GM12878 (cell line): ENCODE results near the gene RACGAP1. TPM values are rescaled to one million over a fixed set of nuclear protein-coding genes. Genes with fewer than 3 reads are reported as not detected.

ENCODE experiments used
- ATAC-seq: fragments of 200-7000 bp; cut with Tn5 transposase; 3 replicates; pipeline ENCODE4 v1.9.1; 2020; ENCODE audit warnings: mild to moderate bottlenecking, moderate library complexity
- Bru-seq: library from RNA; stranded (reverse); fragments of 400-500 nt; gene quantifications from one replicate; lab custom pipeline; 2021; lab: Mats Ljungman, UMichigan
- BruChase-seq, 2 experiments: library from RNA; stranded (reverse); fragments of 400-500 nt; gene quantifications; one replicate each; lab custom pipeline; 2021; lab: Mats Ljungman, UMichigan
- BruUV-seq: library from RNA; stranded (reverse); fragments of 400-500 nt; replicated peaks from 2 replicates; lab custom pipeline; 2021; lab: Mats Ljungman, UMichigan
- CTCF ChIA-PET: fragments of 300-600 bp; sonication (Branson Sonifier 250); formaldehyde crosslinking; extraction: SDS; loops from one replicate; lab custom pipeline; 2021; ENCODE audit warnings: inconsistent platforms; lab: Yijun Ruan, JAX
- POLR2A ChIA-PET: fragments of 350-600 bp; formaldehyde crosslinking; extraction: SDS; loops from one replicate; lab custom pipeline; 2021; ENCODE audit warnings: inconsistent platforms; lab: Charles Lee
- RAD21 ChIA-PET: fragments of 300-600 bp; sonication (Branson Sonifier 250); formaldehyde crosslinking; loops from one replicate; lab custom pipeline; 2023; ENCODE audit warnings: antibody characterized with exemption; ENCODE audit not compliant: unreplicated experiment; lab: Charles Lee
- SMC1A ChIA-PET: fragments of 300-600 bp; sonication (Branson Sonifier 250); formaldehyde crosslinking; loops from one replicate; lab custom pipeline; 2023; ENCODE audit not compliant: unreplicated experiment, uncharacterized antibody; lab: Charles Lee
- DNase-seq: peaks from one replicate; pipeline ENCODE4 v3.0.0-alpha.2; 2011; ENCODE audit warnings: low read depth, low spot score
- FAIRE-seq: peaks from 3 replicates; lab custom pipeline; 2011; peaks lifted over from hg19 to GRCh38; lab: Jason Lieb, UNC
- H2AFZ ChIP-seq: 2 replicates; pipeline ENCODE4 v1.6.0; 2011; ENCODE audit warnings: low read depth, low read length, control low read depth; ENCODE audit not compliant: control insufficient read depth
- H3K27ac ChIP-seq: 2 replicates; pipeline ENCODE4 v1.5.1; 2011; ENCODE audit warnings: control low read depth; ENCODE audit not compliant: control insufficient read depth, insufficient read depth
- H3K27me3 ChIP-seq, 2 experiments: replicated peaks in 1 of 2; 2 replicates each; pipeline versions ENCODE4 v1.6.0 to v1.6.1; 2011; ENCODE audit warnings: low read length in 1 of 2; ENCODE audit not compliant: control insufficient read depth in 2 of 2, insufficient read depth in 2 of 2
- H3K36me3 ChIP-seq, 2 experiments: 2 replicates each; pipeline ENCODE4 v1.5.1; 2011; ENCODE audit warnings: low read length in 1 of 2; ENCODE audit not compliant: control insufficient read depth in 2 of 2, insufficient read depth in 2 of 2
- H3K4me1 ChIP-seq: 2 replicates; pipeline ENCODE4 v1.6.1; 2011; ENCODE audit warnings: mild to moderate bottlenecking, low read length, moderate library complexity, mixed read lengths; ENCODE audit not compliant: control insufficient read depth, insufficient read depth
- H3K4me2 ChIP-seq: 2 replicates; pipeline ENCODE4 v1.6.0; 2011; ENCODE audit warnings: control low read depth; ENCODE audit not compliant: control insufficient read depth, insufficient read depth
- H3K4me3 ChIP-seq: fragments of 200-600 bp; sonication (generic); 2 replicates; pipeline ENCODE4 v1.5.1; 2016
- H3K79me2 ChIP-seq: 2 replicates; pipeline ENCODE4 v1.6.0; 2011; ENCODE audit warnings: low read length; ENCODE audit not compliant: control insufficient read depth, insufficient read depth
- H3K9ac ChIP-seq: 2 replicates; pipeline ENCODE4 v1.8.0; 2011; ENCODE audit warnings: low read length, control low read depth, mixed read lengths; ENCODE audit not compliant: control insufficient read depth, insufficient read depth
- H3K9me3 ChIP-seq: replicated peaks from 3 replicates; pipeline ENCODE4 v1.5.1; 2011; ENCODE audit warnings: mild to moderate bottlenecking, low read length; ENCODE audit not compliant: control insufficient read depth, insufficient read depth
- H4K20me1 ChIP-seq: 2 replicates; pipeline ENCODE4 v1.6.0; 2011; ENCODE audit not compliant: control insufficient read depth, insufficient read depth
- ESRRA ChIP-seq: IDR thresholded peaks from 2 replicates; pipeline ENCODE4 v1.6.1; 2012; ENCODE audit warnings: mild to moderate bottlenecking, low read length, improper control_type of control experiment
- KLF5 ChIP-seq: fragments of 450-650 bp; IDR thresholded peaks from 2 replicates; pipeline ENCODE4 v1.6.1; 2014; ENCODE audit warnings: mild to moderate bottlenecking; ENCODE audit not compliant: partially characterized antibody
- MTA3 ChIP-seq: IDR thresholded peaks from 2 replicates; pipeline ENCODE4 v1.6.1; 2012; ENCODE audit warnings: low read length, inconsistent platforms, borderline replicate concordance
- MYB ChIP-seq: fragments of 150-350 bp; IDR thresholded peaks from 2 replicates; pipeline ENCODE4 v1.6.1; 2014; ENCODE audit warnings: mild to moderate bottlenecking, low read depth, low read length, borderline replicate concordance
- POU2F2 ChIP-seq: IDR thresholded peaks from 3 replicates; pipeline ENCODE4 v1.6.1; 2011; ENCODE audit warnings: low read depth, mild to moderate bottlenecking, low read length, borderline replicate concordance
- RFX5 ChIP-seq: IDR thresholded peaks from 2 replicates; pipeline ENCODE4 v1.6.1; 2011; ENCODE audit warnings: low read depth, low read length, improper control_type of control experiment
- SP1 ChIP-seq: IDR thresholded peaks from one replicate; pipeline ENCODE4 v1.6.1; 2011; ENCODE audit warnings: low read depth, low read length
- WRNIP1 ChIP-seq: IDR thresholded peaks from 2 replicates; pipeline ENCODE4 v1.6.1; 2011; ENCODE audit warnings: low read depth, low read length, improper control_type of control experiment, borderline replicate concordance
- YY1 ChIP-seq: IDR thresholded peaks from 2 replicates; pipeline ENCODE4 v1.6.1; 2011; ENCODE audit warnings: low read depth, mild to moderate bottlenecking, low read length
- ZBED1 ChIP-seq: IDR thresholded peaks from 2 replicates; pipeline ENCODE4 v1.6.1; 2016; ENCODE audit warnings: borderline replicate concordance
- WGBS: methylation state at CpG from one replicate; pipeline ENCODE4 v1.1.6; 2016; ENCODE audit warnings: low lambda C conversion rate; ENCODE audit not compliant: insufficient replicate concordance, insufficient coverage; ENCODE audit errors: missing lambda C conversion rate; 5-methylcytosine and 5-hydroxymethylcytosine counted together
- in situ Hi-C: fragments of 300-500 bp; cut with MboI; formaldehyde crosslinking; loops from 9 replicates; pipeline ENCODE4 v1.14.3; 2018; ENCODE audit warnings: mixed read lengths
- intact Hi-C: fragments of 100-400 bp; cut with micrococcal nuclease; formaldehyde crosslinking; loops from one replicate; pipeline ENCODE4 v1.14.2; 2022; ENCODE audit not compliant: unreplicated experiment
- long read RNA-seq, 2 experiments: library from polyadenylated mRNA; unstranded; transcript quantifications; one replicate each; pipeline ENCODE4 v2.0.0, GENCODE V29; 2019 to 2020
- polyA minus RNA-seq, 3 experiments: library from RNA; depleted of rRNA, polyadenylated mRNA; stranded (reverse); fragments of >200 nt; gene quantifications; 2 replicates each; pipeline ENCODE4 v1.2.3, GENCODE V29; 2011
- polyA plus RNA-seq, 11 experiments: library from polyadenylated mRNA; depleted of rRNA in 4 of 11; unstranded in 6 of 11; stranded (reverse) in 5 of 11; fragments of >200 nt; fragmentation: Nextera tagmentation in 4 of 11; fragmentation: Illumina TruSeq in 1 of 11; extraction: Ambion mirVana in 4 of 11; extraction: Trizol in 1 of 11; gene quantifications; 1 replicate in 1 of 11; 2 replicates in 10 of 11; pipeline versions ENCODE4 v1.2.1 to v1.2.3, GENCODE V29; 2011 to 2016; ENCODE audit warnings: inconsistent platforms in 2 of 11, missing spikeins in 2 of 11, low read depth in 1 of 11
- total RNA-seq, 4 experiments: library from RNA; depleted of rRNA in 3 of 4; stranded (reverse); fragments of >200 nt in 3 of 4; fragmentation: Illumina TruSeq in 1 of 4; extraction: Trizol in 1 of 4; gene quantifications; 2 replicates each; pipeline versions ENCODE4 v1.2.1 to v1.2.3, GENCODE V29; 2013 to 2021
- TF ChIP-seq, protein P1 (sequence below): fragments of 450-650 bp; formaldehyde crosslinking; IDR thresholded peaks from 2 replicates; pipeline ENCODE4 v1.4.0; 2022; ENCODE audit warnings: mild to moderate bottlenecking, moderate library complexity
- TF ChIP-seq, protein P2 (sequence below), 3 experiments: IDR thresholded peaks in 2 of 3; conservative IDR thresholded peaks in 1 of 3; 2 replicates each; pipeline ENCODE4 v1.5.1; 2011; ENCODE audit warnings: low read depth in 3 of 3, low read length in 3 of 3, mild to moderate bottlenecking in 3 of 3, control low read depth in 2 of 3, moderate library complexity in 2 of 3, inconsistent platforms in 1 of 3, mixed read lengths in 1 of 3; ENCODE audit not compliant: control insufficient read depth in 2 of 3, insufficient read depth in 1 of 3; ENCODE audit errors: extremely low read depth in 1 of 3

RACGAP1 gene
- total RNA-seq (2013; cell fraction: nucleolus; rRNA removed): 34.4 and 36.1 TPM in 2 replicates
- total RNA-seq (2014; rRNA removed) (68.3 and 76.5 TPM in 2 replicates), total RNA-seq (2014; rRNA removed; fragmentation: Illumina TruSeq; extraction: Trizol) (74.2 and 75.9 TPM in 2 replicates), total RNA-seq (2021) (87.9 and 95.5 TPM in 2 replicates), polyA plus RNA-seq (2011; rRNA removed) (86.0 and 113 TPM in 2 replicates), polyA plus RNA-seq (2014; fragmentation: Illumina TruSeq; extraction: Trizol) (82.0 and 93.1 TPM in 2 replicates), polyA plus RNA-seq (2014; fragmentation: Nextera tagmentation; extraction: Ambion mirVana) (10 to 100 TPM; 32.4 to 40.7 TPM), polyA plus RNA-seq (2014; rRNA removed) (47.3 and 59.2 TPM in 2 replicates), polyA plus RNA-seq (2016; fragmentation: Nextera tagmentation; extraction: Ambion mirVana) (10 to 100 TPM; 78.2 TPM), polyA minus RNA-seq (2011; rRNA and poly(A)+ RNA removed) (116 and 120 TPM in 2 replicates), Bru-seq, nascent RNA (percentile 74 among the genes with signal in this experiment), BruChase-seq, experiment 1, labeled RNA remaining after a 6-hour chase (percentile 85 among the genes with signal in this experiment), BruChase-seq, experiment 2, labeled RNA remaining after a 2-hour chase (percentile 85 among the genes with signal in this experiment)
- polyA plus RNA-seq (2011; ENCODE audit: low read depth): 35.7 TPM
- polyA plus RNA-seq (2011; cell fraction: cytosol; rRNA removed): 63.5 and 77.2 TPM in 2 replicates
- 56.9 and 65.6 TPM in 2 replicates for polyA plus RNA-seq (2011; cell fraction: nucleus; rRNA removed)
- 39.2 and 48.7 TPM in 2 replicates for polyA plus RNA-seq (2012)
- 34.5 and 45.3 TPM in 2 replicates for polyA minus RNA-seq (2011; cell fraction: cytosol; rRNA and poly(A)+ RNA removed)
- polyA minus RNA-seq (2011; cell fraction: nucleus; rRNA and poly(A)+ RNA removed): 26.7 and 32.1 TPM in 2 replicates
- long read RNA-seq, experiment 1, partial matches to known transcripts: 2 of 9 reads
- long read RNA-seq, experiment 1, other reads (novel, unspliced or antisense): 3 of 9 reads
- long read RNA-seq, experiment 2, transcript RACGAP1-201 (17 exons, 3,073 nt): major isoform, 66 of 146 reads
- long read RNA-seq, experiment 2, transcript RACGAP1-203 (17 exons, 3,080 nt): minor isoform, 12 of 146 reads
- long read RNA-seq, experiment 2, partial matches to known transcripts: 11 of 146 reads
- long read RNA-seq, experiment 2, other reads (novel, unspliced or antisense): 56 of 146 reads

- ChIA-PET RAD21 (interaction anchor here (0.7 to 1.5 kb wide), 4 partner anchors 30 to 86 kb away, joined by 3 to 8 read pairs (median 3); partner anchors contain the start of gene SMARCD1), POLR2A (interaction anchor here (0.6 to 1.9 kb wide), 5 partner anchors 12 to 142 kb away, joined by 4 to 10 read pairs (median 5); partner anchors contain the start of genes CERS5 and COX14), CTCF (interaction anchor here (0.6 to 15.2 kb wide), 16 partner anchors 9 to 678 kb away, joined by 3 to 114 read pairs (median 4); partner anchors contain the start of genes COX14 and SMARCD1), SMC1A (interaction anchor here (0.5 to 1.6 kb wide), 13 partner anchors 9 to 445 kb away, joined by 3 to 7 read pairs (median 3); partner anchors contain the start of gene COX14)
- Histone ChIP-seq H3K27ac (peak within 1 kb of the TSS; percentile 71), H3K4me2 (peak within 1 kb of the TSS; percentile 95), H2AFZ (peak within 1 kb of the TSS; percentile 99), H3K79me2 (peaks cover 47% of the 10 kb centered on the region), H3K27me3 (no peaks in the 10 kb centered on the region), H3K36me3 (no peaks in the 10 kb centered on the region; a peak in 1 of 4 replicates), H4K20me1 (no peaks in the 10 kb centered on the region), H3K9ac (peak within 1 kb of the TSS; percentile 91), H3K9me3 (no peaks in the 10 kb centered on the region), H3K4me1 (0 out of 2 replicates have a peak, but pooled peaks cover 3% of the 10 kb centered on the region), H3K4me3 (peak within 1 kb of the TSS; percentile 96)
- DNase-seq: peak; percentile 98
- FAIRE-seq: peak; percentile 90
- intact Hi-C loops (no loop called here), in situ Hi-C loops (no loop called here)
- peak; percentile 98 for ATAC-seq
- BruUV-seq: no TSS peak
- WGBS: 6% methylated on average over 40 of the region's 47 CpGs
- TF ChIP-seq YY1: peak; percentile 100
- TF ChIP-seq WRNIP1: 0 out of 2 replicates have a peak, but pooled peaks have one; percentile 65
- TF ChIP-seq, protein P1, sequence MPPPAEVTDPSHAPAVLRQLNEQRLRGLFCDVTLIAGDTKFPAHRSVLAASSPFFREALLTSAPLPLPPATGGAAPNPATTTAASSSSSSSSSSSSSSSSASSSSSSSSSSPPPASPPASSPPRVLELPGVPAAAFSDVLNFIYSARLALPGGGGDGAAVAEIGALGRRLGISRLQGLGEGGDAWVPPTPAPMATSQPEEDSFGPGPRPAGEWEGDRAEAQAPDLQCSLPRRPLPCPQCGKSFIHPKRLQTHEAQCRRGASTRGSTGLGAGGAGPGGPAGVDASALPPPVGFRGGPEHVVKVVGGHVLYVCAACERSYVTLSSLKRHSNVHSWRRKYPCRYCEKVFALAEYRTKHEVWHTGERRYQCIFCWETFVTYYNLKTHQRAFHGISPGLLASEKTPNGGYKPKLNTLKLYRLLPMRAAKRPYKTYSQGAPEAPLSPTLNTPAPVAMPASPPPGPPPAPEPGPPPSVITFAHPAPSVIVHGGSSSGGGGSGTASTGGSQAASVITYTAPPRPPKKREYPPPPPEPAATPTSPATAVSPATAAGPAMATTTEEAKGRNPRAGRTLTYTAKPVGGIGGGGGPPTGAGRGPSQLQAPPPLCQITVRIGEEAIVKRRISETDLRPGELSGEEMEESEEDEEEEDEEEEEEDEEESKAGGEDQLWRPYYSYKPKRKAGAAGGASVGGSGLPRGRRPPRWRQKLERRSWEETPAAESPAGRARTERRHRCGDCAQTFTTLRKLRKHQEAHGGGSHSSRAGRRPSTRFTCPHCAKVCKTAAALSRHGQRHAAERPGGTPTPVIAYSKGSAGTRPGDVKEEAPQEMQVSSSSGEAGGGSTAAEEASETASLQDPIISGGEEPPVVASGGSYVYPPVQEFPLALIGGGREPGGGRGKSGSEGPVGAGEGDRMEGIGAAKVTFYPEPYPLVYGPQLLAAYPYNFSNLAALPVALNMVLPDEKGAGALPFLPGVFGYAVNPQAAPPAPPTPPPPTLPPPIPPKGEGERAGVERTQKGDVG (CRISPR knock-in tag): no peak
- peak; percentile 88 for TF ChIP-seq MYB
- peak; percentile 55; the same call in 1 of the 3 replicates for TF ChIP-seq POU2F2
- TF ChIP-seq ZBED1: no peak
- TF ChIP-seq MTA3: no peak
- TF ChIP-seq, protein P2, sequence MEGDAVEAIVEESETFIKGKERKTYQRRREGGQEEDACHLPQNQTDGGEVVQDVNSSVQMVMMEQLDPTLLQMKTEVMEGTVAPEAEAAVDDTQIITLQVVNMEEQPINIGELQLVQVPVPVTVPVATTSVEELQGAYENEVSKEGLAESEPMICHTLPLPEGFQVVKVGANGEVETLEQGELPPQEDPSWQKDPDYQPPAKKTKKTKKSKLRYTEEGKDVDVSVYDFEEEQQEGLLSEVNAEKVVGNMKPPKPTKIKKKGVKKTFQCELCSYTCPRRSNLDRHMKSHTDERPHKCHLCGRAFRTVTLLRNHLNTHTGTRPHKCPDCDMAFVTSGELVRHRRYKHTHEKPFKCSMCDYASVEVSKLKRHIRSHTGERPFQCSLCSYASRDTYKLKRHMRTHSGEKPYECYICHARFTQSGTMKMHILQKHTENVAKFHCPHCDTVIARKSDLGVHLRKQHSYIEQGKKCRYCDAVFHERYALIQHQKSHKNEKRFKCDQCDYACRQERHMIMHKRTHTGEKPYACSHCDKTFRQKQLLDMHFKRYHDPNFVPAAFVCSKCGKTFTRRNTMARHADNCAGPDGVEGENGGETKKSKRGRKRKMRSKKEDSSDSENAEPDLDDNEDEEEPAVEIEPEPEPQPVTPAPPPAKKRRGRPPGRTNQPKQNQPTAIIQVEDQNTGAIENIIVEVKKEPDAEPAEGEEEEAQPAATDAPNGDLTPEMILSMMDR (IDR thresholded peaks at IDR 0.05 in 2 of 3, conservative IDR thresholded peaks at IDR 0.05 in 1 of 3; ENCODE audit: control insufficient read depth in 2 of 3, extremely low read depth in 1 of 3, insufficient read depth in 1 of 3, low read depth in 3 of 3, low read length in 3 of 3): no peak
- 0 out of 2 replicates have a peak, but pooled peaks have one; percentile 45 for TF ChIP-seq RFX5
- TF ChIP-seq KLF5: peak; percentile 22
- no peak for TF ChIP-seq ESRRA
- peak; percentile 42 for TF ChIP-seq SP1
These were observed at the start of gene RACGAP1 for GRCh38 chr12:50025187-50026059. TSS of gene RACGAP1 (minus strand) at chr12:50025494. CDS start at chr12:50016715, 8,779 bp downstream.
